Measurements from ENCODE around the gene ZHX3.

The ZHX3 gene

GRCh38 chr20:41168281-41169161, 149.0 kb downstream of the ZHX3 start:
- no peak overlapping the region for H3K4me3 ChIP-seq (ENCODE audit: low read depth, low read length)
- DNase-seq (ENCODE audit: low read depth): no peak

DNA sequence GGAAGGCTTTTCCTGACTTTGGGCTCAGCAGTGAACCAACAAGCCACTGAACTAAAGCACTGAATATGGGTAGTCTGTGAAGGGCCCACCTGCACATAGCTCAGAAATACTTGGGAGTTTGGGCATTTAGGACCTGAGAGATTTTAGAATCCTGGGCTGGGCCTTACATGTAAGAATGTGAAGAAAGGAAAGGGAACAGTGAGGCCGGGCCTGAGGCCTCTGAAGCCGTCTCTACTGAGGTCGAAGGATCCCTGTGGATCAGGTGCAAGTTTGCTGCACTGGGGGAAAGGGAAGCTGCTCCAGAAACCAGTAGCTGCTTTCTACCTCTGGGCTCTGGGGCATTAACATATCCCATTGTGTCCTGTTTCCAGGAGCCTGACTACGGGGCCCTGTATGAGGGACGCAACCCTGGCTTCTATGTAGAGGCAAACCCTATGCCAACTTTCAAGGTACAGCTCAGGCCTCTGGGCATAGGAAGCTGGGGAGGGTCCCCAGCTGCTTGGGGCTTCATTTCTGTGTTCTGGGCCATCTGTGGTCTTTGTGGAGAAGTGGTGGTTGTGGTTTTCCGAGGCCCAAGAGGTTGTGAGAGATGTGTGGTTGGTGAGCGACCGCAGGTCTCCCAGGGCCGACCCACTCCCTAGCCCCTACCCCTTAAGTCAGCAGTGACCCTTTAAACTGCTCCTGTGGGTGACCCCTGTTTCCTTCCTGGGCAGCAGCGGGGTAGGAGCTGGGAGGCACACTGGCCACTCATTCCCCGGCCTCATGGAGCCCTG, 149.9 kb downstream of the ZHX3 start:
- no peak overlapping the region for H3K4me3 ChIP-seq (ENCODE audit: low read depth, low read length)
- DNase-seq (ENCODE audit: low read depth): no peak

GRCh38 chr20:41167118-41167470, 150.4 kb downstream of the ZHX3 start:
- DNase-seq (ENCODE audit: low read depth): no peak
- H3K4me3 ChIP-seq (ENCODE audit: low read depth, low read length): no peak overlapping the region

DNA sequence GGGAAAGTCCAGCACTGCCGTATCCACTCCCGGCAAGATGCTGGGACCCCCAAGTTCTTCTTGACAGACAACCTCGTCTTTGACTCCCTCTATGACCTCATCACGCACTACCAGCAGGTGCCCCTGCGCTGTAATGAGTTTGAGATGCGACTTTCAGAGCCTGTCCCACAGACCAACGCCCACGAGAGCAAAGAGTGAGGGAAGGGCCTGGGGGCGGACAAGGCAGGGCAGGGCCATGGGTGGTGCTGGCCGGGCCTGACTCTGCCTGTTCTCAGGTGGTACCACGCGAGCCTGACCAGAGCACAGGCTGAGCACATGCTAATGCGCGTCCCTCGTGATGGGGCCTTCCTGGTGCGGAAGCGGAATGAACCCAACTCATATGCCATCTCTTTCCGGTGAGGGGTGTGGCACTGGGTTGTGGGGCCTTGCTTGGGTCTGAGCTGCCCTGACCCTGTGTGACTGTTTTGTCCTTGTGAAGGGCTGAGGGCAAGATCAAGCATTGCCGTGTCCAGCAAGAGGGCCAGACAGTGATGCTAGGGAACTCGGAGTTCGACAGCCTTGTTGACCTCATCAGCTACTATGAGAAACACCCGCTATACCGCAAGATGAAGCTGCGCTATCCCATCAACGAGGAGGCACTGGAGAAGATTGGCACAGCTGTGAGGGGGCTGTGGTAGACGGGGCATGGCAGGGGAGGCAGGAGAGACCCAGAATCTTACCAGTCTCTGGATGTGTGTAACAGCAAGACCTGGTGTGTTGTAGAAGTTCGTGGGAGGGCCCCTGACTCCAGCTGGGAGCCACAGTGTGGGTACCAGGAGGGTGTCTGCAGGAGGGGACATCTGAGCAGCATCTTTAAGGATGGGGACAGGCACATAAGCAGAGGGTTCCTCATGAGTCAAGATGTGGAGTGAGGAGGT, 151.1 kb downstream of the ZHX3 start:
- no peak for DNase-seq (ENCODE audit: low read depth)
- H3K4me3 ChIP-seq (ENCODE audit: low read depth, low read length): no peak overlapping the region

DNA sequence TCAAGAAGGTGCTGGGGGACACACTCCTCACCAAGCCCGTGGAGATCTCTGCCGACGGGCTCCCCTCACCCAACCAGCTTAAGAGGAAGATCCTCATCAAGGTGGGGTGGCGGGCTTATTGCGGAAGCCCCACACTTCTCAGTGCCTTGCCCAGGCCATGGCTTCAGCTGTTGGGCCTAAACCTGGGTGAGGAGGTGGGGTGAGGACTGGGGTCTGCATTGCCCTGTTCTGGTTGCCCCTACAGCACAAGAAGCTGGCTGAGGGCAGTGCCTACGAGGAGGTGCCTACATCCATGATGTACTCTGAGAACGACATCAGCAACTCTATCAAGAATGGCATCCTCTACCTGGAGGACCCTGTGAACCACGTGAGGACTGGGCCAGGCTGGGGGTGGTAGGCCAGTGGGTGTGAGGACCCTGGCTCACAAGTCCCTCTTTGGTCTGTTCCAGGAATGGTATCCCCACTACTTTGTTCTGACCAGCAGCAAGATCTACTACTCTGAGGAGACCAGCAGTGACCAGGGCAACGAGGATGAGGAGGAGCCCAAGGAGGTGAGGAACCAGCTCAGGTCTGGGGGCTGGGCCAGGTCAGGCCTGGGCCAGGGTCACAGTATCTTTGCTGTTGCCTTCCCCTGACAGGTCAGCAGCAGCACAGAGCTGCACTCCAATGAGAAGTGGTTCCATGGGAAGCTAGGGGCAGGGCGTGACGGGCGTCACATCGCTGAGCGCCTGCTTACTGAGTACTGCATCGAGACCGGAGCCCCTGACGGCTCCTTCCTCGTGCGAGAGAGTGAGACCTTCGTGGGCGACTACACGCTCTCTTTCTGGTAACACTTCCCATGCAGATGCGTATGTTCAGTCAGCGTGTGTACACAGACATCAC, 152.3 kb downstream of the ZHX3 start:
- no peak for DNase-seq (ENCODE audit: low read depth)
- no peak overlapping the region for H3K4me3 ChIP-seq (ENCODE audit: low read depth, low read length)

DNA sequence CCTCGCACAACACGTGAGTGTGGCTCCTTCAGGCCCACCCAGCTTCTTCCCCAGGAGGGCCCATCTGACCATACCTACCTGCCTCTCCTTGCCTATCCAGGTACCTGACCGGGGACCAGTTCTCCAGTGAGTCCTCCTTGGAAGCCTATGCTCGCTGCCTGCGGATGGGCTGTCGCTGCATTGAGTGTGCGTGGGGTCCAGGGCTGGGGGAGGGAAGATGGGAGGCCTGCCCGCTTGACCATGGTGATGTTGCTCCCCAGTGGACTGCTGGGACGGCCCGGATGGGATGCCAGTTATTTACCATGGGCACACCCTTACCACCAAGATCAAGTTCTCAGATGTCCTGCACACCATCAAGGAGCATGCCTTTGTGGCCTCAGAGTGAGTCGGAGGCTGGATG, 153.7 kb downstream of the ZHX3 start:
- no peak for DNase-seq (ENCODE audit: low read depth)

GRCh38 chr20:41162396-41162795, 155.1 kb downstream of the ZHX3 start:
- DNase-seq (ENCODE audit: low read depth): no peak
- H3K4me3 ChIP-seq (ENCODE audit: low read depth, low read length): no peak overlapping the region

More for the DNA sequence above, 153.7 kb downstream of the ZHX3 start:
- H3K4me3 ChIP-seq (ENCODE audit: low read depth, low read length): no peak overlapping the region

DNA sequence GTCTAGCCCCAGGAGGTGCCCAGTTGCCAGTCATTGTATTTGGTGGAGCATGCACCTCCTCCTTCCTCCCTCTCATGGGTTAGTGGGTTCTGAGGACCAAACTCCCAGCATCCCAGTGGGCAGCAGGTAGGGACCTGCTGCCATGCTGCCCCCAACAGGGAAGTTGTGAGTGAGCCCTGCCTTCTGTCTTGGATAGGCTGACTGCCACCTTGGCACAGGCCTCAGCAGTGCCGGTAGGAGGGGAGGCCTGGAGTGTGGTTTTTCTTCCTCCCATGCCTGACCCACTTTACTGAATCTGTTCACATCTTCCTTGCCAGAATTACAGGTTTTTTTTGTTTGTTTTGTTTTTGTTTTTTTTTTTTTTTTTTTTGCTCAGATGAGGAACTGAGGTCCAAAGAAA, 155.6 kb downstream of the ZHX3 start:
- DNase-seq (ENCODE audit: low read depth): no peak
- no peak overlapping the region for H3K4me3 ChIP-seq (ENCODE audit: low read depth, low read length)

DNA sequence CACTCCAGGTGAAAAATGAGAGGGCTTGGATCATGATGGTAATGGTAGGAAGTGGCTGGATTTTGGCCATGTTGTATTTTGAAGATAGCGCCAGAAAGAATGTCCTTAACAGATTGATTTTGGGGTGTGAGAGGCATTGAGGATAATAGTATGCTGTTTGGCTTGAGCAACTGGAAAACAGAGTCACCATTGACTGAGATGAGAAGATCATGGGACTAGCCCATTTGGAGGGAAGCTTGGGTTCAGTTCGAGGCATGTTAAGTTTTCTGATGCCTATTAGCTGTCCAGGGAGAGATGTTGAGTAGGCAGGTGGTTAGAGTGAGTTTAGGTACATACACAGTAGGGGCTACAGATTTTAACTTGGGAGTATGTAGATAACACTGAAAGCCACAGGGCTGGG, 156.8 kb downstream of the ZHX3 start:
- DNase-seq (ENCODE audit: low read depth): no peak
- no peak overlapping the region for H3K4me3 ChIP-seq (ENCODE audit: low read depth, low read length)

DNA sequence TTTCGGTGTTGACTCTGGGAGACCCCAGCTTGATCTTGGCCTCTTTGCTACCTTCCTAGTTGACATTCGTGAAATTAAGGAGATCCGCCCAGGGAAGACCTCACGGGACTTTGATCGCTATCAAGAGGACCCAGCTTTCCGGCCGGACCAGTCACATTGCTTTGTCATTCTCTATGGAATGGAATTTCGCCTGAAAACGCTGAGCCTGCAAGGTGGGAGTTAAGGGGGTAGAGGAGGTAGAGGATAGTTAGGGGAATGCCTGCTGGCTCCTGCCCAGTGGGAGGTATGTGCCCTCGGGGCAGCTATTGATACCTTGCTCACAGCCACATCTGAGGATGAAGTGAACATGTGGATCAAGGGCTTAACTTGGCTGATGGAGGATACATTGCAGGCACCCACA, 158.0 kb downstream of the ZHX3 start:
- DNase-seq (ENCODE audit: low read depth): no peak
- no peak overlapping the region for H3K4me3 ChIP-seq (ENCODE audit: low read depth, low read length)

DNA sequence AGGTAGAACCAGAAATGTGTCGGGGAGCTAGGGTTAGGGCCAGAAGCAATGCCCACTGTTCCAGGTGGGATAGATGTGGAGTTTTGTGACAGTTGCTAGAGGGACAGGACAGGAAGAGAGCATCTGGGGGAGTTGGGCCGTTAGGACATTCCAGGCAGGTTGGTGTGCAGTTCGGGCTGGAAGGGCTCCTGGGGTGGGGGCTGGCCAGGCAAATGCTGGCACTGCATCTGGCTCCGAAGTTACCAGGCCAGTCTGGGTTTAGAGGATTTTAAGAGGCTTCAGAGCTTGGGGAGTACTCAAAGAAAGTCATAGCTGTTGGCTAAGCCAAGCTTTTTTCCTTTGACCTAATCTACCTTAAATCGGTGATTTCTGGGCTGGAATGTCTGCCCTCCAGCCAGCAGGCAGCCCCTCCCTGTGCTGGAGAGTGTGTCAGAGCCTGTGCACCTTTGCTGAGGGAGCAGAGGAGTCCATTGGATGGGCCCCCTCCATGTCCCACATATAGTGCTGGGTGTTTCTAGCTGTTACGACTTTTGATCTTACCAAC, 159.4 kb downstream of the ZHX3 start:
- no peak overlapping the region for H3K4me3 ChIP-seq (ENCODE audit: low read depth, low read length)
- no peak for DNase-seq (ENCODE audit: low read depth)

DNA sequence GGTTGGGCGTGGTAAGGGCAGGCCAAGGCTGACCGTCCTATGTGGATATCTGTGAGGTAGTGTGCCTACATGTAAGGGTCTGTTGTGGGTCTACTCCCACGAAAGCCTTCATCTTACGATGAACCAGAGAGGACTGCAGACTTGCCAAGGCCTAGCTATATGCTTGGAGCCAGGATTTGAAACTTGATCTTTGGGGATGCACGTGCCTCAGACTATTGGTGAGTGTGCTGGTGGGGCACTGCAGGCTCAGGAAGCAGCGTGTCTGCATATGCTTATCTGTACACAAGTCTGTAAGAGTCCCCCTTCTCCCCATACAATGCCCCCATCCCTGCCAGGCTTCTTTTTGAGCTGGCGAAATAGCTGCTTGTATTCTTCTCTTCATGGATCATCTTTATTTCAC, 162.3 kb downstream of the ZHX3 start:
- H3K4me3 ChIP-seq (ENCODE audit: low read depth, low read length): no peak overlapping the region

DNA sequence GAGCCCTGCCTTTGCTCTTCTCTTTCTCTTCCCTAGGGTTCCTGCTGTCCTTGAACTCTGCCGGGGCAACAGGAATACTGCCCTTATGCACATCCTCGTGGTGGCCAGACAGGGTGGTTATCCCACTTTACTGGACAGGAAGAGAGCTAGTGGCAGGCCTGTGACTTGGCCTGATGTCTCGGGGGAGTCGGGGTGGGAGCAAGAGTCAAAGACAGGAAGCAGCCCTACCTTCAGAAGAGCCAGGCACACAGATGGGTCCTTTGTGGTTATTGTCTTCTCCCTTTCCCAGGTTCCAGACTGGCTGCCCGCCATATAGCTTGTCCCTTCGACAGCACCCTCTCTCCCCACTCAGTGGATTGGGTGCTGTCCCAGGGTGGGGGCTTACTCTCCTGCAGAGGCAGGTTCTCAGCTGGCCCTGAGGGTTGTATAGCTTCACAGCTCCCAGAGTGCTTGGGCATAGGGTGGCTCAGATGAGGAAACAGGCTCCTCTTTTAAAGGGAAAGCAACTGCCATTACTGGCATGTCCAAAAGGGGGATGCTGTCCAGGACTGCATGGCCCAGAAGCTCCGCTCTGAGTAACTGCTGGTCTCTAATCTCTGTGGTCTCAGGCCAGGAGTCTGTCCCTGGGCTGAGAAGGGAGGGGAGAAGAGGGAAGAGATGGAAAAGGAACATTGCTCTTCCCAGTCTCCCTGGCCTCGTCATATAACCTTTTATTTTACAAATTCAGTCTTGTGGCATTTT, 162.9 kb downstream of the ZHX3 start:
- H3K4me3 ChIP-seq (ENCODE audit: low read depth, low read length): no peak overlapping the region
- no peak for DNase-seq (ENCODE audit: low read depth)

More for the DNA sequence above, 162.3 kb downstream of the ZHX3 start:
- no peak for DNase-seq (ENCODE audit: low read depth)

- H3K4me3 ChIP-seq (ENCODE audit: low read depth, low read length): no peak overlapping the region
- DNase-seq (ENCODE audit: low read depth): no peak
These were observed 165.3 kb downstream of the ZHX3 start for GRCh38 chr20:41152108-41152757.

DNA sequence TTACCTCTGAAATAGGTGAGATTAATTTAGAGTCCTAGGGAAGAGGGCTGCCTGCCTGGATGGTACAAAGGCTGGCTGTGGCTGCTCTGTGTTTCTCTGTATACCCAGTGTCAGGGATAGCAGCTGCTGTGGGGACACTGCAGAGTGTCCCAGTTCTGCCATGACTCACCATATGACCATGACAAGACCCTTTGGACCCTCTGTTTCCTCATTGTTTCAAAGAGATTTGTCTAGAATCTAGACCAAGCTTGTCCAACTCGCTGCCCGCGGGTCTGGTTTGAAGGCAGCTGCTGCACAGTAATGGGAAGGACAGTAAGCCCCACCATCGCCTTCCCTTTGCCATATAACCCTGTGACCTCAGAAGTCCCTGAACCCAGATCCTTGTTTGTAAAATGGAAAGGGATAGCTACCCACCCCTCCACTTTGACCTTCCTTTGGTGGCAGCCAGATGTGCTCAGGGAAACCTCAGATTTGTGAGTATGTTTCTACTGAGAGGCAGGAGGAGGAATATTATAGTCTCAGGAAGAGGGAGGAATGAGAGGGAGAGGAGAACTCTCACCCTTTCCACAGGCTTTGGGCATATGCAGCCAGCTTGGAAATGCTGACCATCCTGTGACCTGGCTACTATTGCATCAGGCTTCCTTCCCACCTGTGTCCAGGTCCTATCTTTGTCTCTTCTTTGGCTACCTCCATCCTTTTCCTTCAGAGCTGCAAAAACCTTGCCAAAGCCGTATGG, 166.2 kb downstream of the ZHX3 start:
- DNase-seq (ENCODE audit: low read depth): no peak
- H3K4me3 ChIP-seq (ENCODE audit: low read depth, low read length): no peak overlapping the region

DNA sequence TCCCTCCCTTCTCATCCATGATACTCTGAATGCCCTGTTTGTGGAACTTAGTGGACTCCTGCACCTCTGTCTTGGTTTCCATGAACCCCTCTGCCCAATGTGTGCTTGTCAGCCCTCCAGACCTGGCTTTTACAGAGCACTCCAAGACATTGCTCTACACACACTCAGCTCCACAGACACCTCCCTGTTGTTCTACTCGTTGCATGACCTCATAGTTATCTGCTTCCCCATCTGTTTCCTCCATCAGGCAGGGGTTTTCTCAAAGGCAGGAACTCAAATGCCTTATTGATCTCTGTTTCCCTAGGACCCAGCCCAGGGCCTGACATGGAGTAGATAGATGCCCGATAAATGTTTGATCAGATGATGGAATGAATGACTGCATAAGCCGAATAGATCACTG, 166.9 kb downstream of the ZHX3 start:
- DNase-seq (ENCODE audit: low read depth): no peak
- H3K4me3 ChIP-seq (ENCODE audit: low read depth, low read length): no peak overlapping the region

DNA sequence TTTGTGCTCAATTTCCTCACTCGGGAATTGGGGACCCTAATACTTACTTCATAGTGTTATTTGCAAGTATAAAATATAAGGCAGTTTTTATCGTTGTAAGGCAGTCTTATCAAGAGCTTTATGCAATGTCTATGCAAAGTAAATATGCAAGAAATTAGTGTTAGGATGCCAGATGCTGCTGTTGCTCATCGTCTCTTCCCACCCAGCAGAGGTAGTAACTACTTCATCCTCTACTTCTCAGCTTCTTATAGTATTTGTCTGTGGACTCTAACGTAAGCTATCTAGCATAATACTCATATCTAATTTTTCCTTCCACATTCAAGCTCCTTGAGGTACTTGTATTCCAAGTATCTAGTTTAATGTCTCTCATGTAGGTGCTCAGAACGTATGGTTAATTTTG, 168.6 kb downstream of the ZHX3 start:
- H3K4me3 ChIP-seq (ENCODE audit: low read depth, low read length): no peak overlapping the region

More for the DNA sequence above, 168.6 kb downstream of the ZHX3 start:
- DNase-seq (ENCODE audit: low read depth): no peak
